Activated CD8-positive, alpha-beta T cell treated with anti-CD3 and anti-CD28 coated beads, Interleukin-2, amount 10 ng/mL, durations not matched to agents 7 days and 5 days (primary cell): ENCODE data around the gene ADSS1. TPM values are rescaled to one million over a fixed set of nuclear protein-coding genes. Genes with fewer than 3 reads are reported as not detected.

Experiments used
- ATAC-seq: fragments of 150-1000 bp; cut with Tn5 transposase; one replicate; pipeline ENCODE4 v1.10.0; 2021; ENCODE audit warnings: moderate library complexity
- CTCF ChIA-PET: fragments of 350-600 bp; sonication (Branson Sonifier 250); formaldehyde crosslinking; loops from one replicate; lab custom pipeline; 2021; ENCODE audit warnings: antibody characterized with exemption; lab: Charles Lee
- POLR2A ChIA-PET: fragments of 350-600 bp; sonication (Branson Sonifier 250); formaldehyde crosslinking; loops from one replicate; lab custom pipeline; 2021; ENCODE audit warnings: antibody characterized with exemption; lab: Charles Lee
- DNase-seq: peaks from one replicate; pipeline ENCODE4 v3.0.0-alpha.2; 2020
- H3K27ac Mint-ChIP-seq: one replicate; pipeline ENCODE4 v1.8.0; 2021; ENCODE audit warnings: mild to moderate bottlenecking, mixed read lengths
- H3K27me3 Mint-ChIP-seq: one replicate; pipeline ENCODE4 v1.8.0; 2021; ENCODE audit warnings: low read depth, mixed read lengths
- H3K36me3 Mint-ChIP-seq: one replicate; pipeline ENCODE4 v1.8.0; 2021; ENCODE audit warnings: low read depth, mixed read lengths
- H3K4me1 Mint-ChIP-seq: one replicate; pipeline ENCODE4 v1.8.0; 2021; ENCODE audit warnings: low read depth, mixed read lengths
- H3K4me3 Mint-ChIP-seq: one replicate; pipeline ENCODE4 v1.8.0; 2021; ENCODE audit warnings: mild to moderate bottlenecking, mixed read lengths
- H3K9me3 Mint-ChIP-seq: one replicate; pipeline ENCODE4 v1.8.0; 2022; ENCODE audit warnings: mixed read lengths; ENCODE audit not compliant: insufficient read depth
- total RNA-seq, 2 experiments: library from RNA; stranded (reverse); gene quantifications; one replicate each; pipeline ENCODE4 v1.2.3, GENCODE V29; 2021

The ADSS1 gene
- total RNA-seq, 2 experiments from 2014 or later, result 1.8 TPM

DNA sequence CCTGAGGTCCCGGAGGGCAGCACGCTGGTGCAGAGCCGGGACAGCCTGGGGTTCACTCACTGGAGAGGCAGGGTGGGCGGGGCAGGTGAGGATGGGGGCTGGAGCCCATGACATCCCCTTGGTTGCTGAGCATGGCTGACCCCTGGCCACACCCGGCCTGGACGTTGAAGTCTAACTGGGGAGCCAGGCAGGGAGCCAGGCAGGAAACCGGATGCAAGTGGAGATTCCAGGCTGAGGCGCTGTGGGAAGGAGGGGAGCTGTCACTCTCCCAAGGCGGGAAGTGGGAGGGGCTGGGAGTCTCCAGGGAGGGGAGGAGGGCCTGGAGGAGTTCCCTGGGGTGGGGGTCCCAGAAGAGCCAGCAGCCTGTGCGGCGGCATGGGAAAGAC lies 42.3 kb upstream of the ADSS1 start:
- POLR2A ChIA-PET, result no interaction called here
- Mint-ChIP-seq H3K27ac (no peak overlapping the region), H3K4me1 (peaks cover 37% of the 10 kb centered on the region), H3K9me3 (no peaks in the 10 kb centered on the region), H3K36me3 (no peaks in the 10 kb centered on the region), H3K4me3 (no peak overlapping the region), H3K27me3 (peaks cover 5% of the 10 kb centered on the region)
- CTCF ChIA-PET, result no interaction called here
- DNase-seq, result no peak
- ATAC-seq, result no peak

DNA sequence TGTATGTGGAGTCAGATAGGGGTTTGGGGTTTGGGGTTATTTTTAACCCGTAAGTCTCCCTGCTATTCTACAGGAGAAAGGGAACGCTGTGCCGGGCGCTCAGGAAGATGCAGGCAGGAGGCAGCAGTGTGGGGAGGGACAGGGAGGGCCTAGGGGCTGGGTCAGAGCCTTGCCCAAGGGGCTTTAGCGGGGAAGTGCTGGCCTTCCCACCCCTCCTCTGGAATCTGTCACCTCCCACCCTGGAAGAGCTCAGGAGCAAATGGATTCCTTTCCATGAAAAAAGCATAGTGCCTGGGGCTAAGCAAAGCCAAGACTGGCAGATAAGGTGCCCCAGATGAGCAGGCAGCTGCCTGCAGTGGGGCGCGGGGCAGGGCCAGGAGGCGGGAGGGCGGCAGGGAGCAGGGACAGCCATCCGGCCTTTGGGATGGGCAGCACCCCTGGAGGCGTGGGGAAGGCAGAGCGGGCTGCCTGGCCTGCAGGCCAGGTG lies 41.9 kb upstream of the ADSS1 start:
- H3K4me1 Mint-ChIP-seq, result peaks cover 38% of the 10 kb centered on the region
- no peak overlapping the region for H3K4me3 Mint-ChIP-seq
- peaks cover 5% of the 10 kb centered on the region for H3K27me3 Mint-ChIP-seq
- no peaks in the 10 kb centered on the region for H3K9me3 Mint-ChIP-seq
- DNase-seq (no peak), ATAC-seq (no peak)
- POLR2A ChIA-PET, result no interaction called here
- no peak overlapping the region for H3K27ac Mint-ChIP-seq
- H3K36me3 Mint-ChIP-seq, result no peaks in the 10 kb centered on the region
- CTCF ChIA-PET, result no interaction called here

DNA sequence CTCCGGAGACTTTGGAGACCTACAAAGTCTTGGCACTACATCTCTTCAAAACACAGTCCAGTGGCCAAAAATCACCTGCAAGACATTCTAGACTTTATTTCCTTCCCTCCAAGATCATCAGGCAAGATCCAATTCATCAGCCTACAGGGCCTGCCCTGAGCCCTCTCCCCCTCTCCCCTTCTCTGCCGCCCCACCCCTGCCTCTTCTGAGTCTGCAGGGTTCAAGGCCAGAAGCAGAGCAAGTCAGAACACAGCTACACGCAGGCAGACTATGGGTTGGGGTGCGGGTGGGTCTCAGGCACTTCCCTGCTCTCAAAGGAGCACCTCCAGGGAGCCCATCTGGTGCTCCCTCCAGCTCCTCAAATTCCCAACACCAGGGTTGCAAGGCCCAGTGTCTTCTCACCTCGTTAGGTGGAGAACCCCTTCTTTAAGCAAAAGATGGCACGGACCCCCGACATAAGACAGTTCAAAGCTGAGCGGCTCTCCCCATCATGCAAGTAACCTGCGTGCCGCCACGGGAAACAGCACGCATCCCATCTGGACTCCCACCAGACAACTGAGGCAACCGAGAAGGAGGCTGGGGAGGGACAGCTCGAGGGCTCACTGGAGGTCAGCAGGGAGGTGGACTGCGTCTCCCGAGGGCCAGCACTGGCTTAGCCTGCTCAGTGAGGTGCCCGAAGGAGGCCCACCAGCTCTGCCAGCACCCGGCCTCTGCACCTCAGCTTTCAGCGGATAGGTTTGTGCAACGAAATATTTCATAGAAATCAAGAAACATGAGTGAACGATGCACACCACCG lies 40.2 kb upstream of the ADSS1 start:
- DNase-seq (no peak), ATAC-seq (no peak)
- Mint-ChIP-seq H3K27ac (peak overlapping the region; percentile 44), H3K9me3 (no peaks in the 10 kb centered on the region), H3K36me3 (no peaks in the 10 kb centered on the region), H3K4me3 (no peak overlapping the region), H3K27me3 (peaks cover 5% of the 10 kb centered on the region), H3K4me1 (peaks cover 47% of the 10 kb centered on the region)
- ChIA-PET POLR2A (no interaction called here), CTCF (interaction anchor here (1.1 kb wide), 1 partner anchor 85 kb away, joined by 3 read pairs; no protein-coding TSS in a partner anchor)

DNA sequence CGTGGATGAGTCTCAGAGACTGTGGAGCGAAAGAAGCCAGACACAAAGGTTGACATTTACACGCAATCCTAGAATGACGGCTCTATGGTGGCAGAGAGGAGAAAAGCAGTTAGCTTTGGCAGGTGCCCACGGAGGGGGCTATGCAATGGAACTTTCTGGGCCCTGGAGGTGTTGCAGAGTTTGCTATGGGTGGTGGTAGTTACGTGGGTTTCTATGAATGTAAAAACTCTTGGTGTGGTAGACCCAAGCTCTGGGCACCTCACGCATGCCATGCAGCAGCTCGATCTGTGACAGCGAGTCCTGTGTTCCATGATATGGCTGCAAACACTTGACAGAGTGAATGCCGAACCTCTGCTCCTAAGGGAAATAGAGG lies 39.6 kb upstream of the ADSS1 start:
- H3K4me3 Mint-ChIP-seq, result no peak overlapping the region
- no peak overlapping the region for H3K27ac Mint-ChIP-seq
- ATAC-seq (no peak), DNase-seq (no peak)
- H3K9me3 Mint-ChIP-seq, result no peaks in the 10 kb centered on the region
- ChIA-PET POLR2A (no interaction called here), CTCF (interaction anchor here (1.1 to 1.4 kb wide), 3 partner anchors 40 to 85 kb away, joined by 3 read pairs; no protein-coding TSS in a partner anchor)
- no peaks in the 10 kb centered on the region for H3K36me3 Mint-ChIP-seq
- H3K4me1 Mint-ChIP-seq, result peaks cover 46% of the 10 kb centered on the region
- H3K27me3 Mint-ChIP-seq, result peaks cover 5% of the 10 kb centered on the region

DNA sequence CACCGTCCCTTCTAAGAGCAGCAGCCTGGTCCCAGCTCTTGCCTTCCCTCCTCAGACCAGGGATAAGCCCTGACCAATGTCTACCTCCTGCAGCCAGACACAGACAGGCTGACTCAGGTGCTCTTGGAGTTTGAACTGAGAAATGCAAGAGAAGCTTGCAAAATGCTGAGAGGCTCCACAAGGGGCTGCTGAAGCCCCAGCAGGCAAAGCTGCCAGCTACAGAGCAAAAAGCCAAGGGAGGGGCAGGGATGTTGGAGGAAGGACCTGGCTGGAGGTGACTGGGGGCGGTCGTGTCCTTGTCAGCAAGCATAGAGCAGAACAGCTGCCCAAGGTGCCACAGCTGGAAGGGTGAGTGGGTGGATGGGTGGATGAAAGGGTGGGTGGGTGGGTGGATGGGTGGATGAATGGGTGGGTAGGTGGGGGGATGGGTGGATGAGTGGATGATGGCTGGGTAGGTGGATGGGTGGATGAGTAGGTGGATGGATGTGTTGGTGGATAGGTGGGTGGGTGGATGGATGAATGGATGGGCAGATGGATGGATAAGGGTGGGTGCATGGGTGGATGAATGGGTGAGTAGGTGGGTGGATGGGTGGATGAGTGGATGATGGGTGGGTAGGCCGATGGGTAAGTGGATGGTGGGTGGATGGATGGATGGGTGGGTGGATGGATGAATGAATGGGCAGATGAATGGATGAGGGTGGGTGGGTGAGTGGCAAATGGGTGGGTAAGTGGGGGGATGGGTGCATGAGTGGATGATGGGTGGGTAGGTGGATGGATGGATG lies 38.6 kb upstream of the ADSS1 start:
- CTCF ChIA-PET, result interaction anchor here (1.2 to 1.4 kb wide), 2 partner anchors 39 to 40 kb away, joined by 3 read pairs; no protein-coding TSS in a partner anchor
- peak overlapping the region; percentile 47 for H3K27ac Mint-ChIP-seq
- ATAC-seq, result no peak
- POLR2A ChIA-PET, result interaction anchor here (0.8 kb wide), 1 partner anchor 9 kb away, joined by 4 read pairs; no protein-coding TSS in a partner anchor
- H3K4me3 Mint-ChIP-seq, result peak overlapping the region; percentile 18
- peaks cover 5% of the 10 kb centered on the region for H3K27me3 Mint-ChIP-seq
- DNase-seq, result peak; percentile 49
- H3K4me1 Mint-ChIP-seq, result peaks cover 46% of the 10 kb centered on the region
- H3K9me3 Mint-ChIP-seq, result no peaks in the 10 kb centered on the region
- no peaks in the 10 kb centered on the region for H3K36me3 Mint-ChIP-seq

DNA sequence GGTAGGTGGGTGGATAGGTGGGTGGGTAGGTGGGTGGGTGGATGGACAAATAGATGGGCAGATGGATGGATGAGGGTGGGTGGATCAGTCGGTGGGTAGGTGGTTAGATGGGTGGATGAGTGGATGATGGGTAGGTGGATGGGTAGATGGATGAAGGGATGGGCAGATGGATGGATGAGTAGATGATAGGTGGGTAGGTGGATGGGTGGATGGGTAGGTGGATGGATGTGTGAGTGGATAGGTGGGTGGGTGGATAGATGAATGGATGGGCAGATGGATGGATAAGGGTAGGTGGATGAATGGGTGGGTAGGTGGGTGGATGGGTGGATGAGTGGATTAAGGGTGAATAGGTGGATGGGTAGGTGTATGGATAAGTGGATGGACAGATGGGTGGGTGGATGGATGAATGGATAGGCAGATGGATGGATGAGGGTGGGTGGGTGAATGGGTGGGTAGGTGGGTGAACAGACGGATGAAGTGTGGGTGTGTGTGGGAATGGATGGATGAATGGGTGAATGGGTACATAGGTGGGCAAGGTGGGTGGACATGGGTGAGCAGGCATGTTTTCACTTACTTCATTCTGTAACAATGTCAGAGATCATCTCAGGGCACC lies 37.9 kb upstream of the ADSS1 start:
- no peaks in the 10 kb centered on the region for H3K9me3 Mint-ChIP-seq
- no peak for DNase-seq
- no peak for ATAC-seq
- peak overlapping the region; percentile 91 for H3K27ac Mint-ChIP-seq
- ChIA-PET POLR2A (interaction anchor here (1.3 to 2.6 kb wide), 2 partner anchors 8 to 9 kb away, joined by 3 to 10 read pairs; no protein-coding TSS in a partner anchor), CTCF (no interaction called here)
- peaks cover 52% of the 10 kb centered on the region for H3K4me1 Mint-ChIP-seq
- peaks cover 3% of the 10 kb centered on the region for H3K36me3 Mint-ChIP-seq
- H3K4me3 Mint-ChIP-seq, result no peak overlapping the region
- H3K27me3 Mint-ChIP-seq, result peaks cover 5% of the 10 kb centered on the region

DNA sequence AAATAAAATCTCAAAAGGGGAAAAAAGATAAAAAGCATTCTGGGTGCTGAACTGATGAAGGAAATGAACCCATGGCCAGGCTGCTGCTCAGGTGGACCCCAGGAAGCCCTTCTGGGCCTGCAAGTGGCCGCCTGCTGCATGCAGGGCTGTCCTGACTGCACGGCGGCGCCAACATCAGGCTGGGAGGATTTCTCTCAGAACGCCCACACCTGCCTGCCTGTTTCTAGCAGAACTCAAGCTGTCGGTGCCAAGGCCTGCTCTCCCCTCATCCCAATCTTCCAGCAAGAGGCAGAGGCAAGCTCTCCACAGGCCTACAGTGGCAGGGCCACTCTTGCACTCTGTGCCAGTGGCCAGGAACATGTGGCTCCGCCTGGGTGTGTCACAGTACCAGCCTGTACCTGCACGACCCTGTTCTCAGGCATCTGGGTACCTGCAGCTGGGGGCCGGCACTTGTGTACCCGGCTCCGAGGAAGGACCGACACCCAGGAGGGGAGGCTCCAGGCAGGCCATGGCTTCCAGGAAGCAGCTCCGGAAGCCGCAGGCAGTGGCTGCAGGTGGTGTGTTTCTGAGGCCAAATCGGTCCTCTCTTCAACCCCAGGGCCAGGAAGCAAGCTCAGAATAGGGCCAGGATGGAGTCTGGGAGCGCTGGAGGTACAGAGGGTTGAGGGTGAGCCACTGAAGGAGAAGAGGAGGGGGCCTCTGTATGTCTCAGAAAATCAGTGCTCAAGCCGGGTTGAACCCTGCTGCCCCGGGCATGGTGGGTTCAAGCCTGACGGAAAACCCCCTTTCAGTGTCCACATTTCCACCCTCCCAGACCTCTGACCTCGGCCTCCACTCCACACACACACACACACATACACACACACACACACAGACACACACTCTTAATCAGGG lies 37.2 kb upstream of the ADSS1 start:
- Mint-ChIP-seq H3K27ac (peak overlapping the region; percentile 91), H3K9me3 (no peaks in the 10 kb centered on the region), H3K36me3 (peaks cover 7% of the 10 kb centered on the region), H3K27me3 (peaks cover 3% of the 10 kb centered on the region), H3K4me1 (peaks cover 59% of the 10 kb centered on the region), H3K4me3 (peak overlapping the region; percentile 62)
- ChIA-PET CTCF (interaction anchor here (1.0 to 1.6 kb wide), 2 partner anchors 9 to 21 kb away, joined by 5 to 6 read pairs; no protein-coding TSS in a partner anchor), POLR2A (interaction anchor here (0.7 to 2.6 kb wide), 3 partner anchors 8 to 192 kb away, joined by 3 to 10 read pairs (median 3); no protein-coding TSS in a partner anchor)
- peak; percentile 63 for DNase-seq
- peak; percentile 40 for ATAC-seq

DNA sequence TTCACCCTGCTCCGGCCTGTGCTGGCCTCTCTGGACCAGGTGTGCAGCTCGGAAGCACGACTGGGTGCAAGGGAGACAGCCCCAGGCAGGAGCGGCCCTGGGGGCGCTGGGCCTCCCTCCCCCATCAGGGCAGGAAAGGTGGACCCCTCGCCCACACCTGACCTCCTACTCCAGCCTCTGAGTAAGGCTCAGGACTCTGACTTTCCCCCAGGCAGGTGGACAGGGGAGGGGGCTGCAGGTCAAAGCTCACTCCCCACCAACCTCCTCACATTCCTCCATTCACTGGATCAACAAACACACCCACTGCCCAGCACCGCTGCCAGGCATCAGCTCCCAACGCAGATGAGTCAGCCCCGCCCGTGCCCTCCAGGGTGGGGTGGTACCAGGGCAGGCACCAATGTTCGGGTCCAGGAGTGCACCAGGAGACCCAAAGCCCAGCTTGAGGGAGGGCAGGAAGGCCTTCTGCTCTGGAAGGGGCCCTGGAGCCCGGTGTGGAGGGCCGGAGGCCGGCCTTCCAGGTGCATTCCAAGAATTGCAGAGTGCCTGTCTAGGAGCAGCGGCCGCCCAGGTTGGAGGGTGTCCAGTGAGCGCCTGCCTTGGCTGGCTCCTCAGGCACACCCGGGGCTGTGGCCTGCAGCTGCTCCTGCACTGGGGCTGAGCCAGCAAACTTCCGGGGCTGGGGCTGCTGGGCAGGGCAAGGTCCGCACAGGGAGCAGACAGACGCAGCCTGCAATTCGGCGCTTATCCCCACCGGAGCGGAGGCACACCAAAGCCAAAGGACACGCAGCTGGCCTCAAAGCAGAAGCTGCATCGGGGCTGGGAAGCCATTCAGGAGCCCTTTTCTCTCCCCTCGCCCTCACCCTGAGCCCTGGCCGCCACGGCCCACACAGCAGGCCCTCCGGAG lies 36.2 kb upstream of the ADSS1 start:
- CTCF ChIA-PET, result interaction anchor here (0.7 to 1.6 kb wide), 3 partner anchors 10 to 23 kb away, joined by 3 to 6 read pairs (median 5); no protein-coding TSS in a partner anchor
- H3K27me3 Mint-ChIP-seq, result peaks cover 3% of the 10 kb centered on the region
- POLR2A ChIA-PET, result interaction anchor here (0.7 to 2.6 kb wide), 3 partner anchors 7 to 191 kb away, joined by 3 to 10 read pairs (median 3); no protein-coding TSS in a partner anchor
- H3K9me3 Mint-ChIP-seq, result no peaks in the 10 kb centered on the region
- H3K4me1 Mint-ChIP-seq, result peaks cover 64% of the 10 kb centered on the region
- no peak for ATAC-seq
- DNase-seq, result no peak
- peak overlapping the region; percentile 91 for H3K27ac Mint-ChIP-seq
- H3K4me3 Mint-ChIP-seq, result peak overlapping the region; percentile 62
- peaks cover 11% of the 10 kb centered on the region for H3K36me3 Mint-ChIP-seq

DNA sequence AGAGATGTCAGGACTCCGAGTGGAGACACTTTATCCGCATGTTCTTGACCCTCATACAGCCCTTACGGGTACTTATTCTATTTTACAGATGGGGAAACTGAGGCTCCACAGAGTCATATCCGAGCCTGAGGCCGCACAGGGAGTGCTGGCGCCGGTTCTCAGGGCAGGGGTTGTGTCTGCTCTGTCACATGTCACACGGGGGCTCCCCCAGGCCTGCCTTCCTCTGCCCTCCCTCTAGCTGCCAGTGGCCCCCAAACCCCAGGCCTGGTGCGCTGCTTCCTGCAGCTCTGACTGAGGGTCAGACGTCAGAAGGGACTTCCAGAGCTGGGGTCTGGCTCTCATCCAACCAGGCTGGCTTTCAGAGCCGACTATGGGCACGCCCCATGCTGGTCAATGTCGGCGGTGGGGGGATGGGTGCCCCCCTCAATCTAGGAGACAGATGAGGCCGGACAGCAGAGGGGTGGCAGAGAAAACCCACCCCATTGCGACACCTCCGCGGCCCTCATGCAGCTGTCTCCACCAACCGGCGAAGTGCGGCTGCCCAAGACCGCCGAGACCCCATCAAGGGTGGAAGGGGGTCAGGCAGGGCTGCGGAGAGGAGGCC lies 35.4 kb upstream of the ADSS1 start:
- H3K27ac Mint-ChIP-seq, result peak overlapping the region; percentile 49
- DNase-seq (no peak), ATAC-seq (no peak)
- ChIA-PET CTCF (interaction anchor here (0.7 kb wide), 1 partner anchor 23 kb away, joined by 3 read pairs; no protein-coding TSS in a partner anchor), POLR2A (interaction anchor here (2.6 kb wide), 1 partner anchor 11 kb away, joined by 10 read pairs; no protein-coding TSS in a partner anchor)
- peak overlapping the region; percentile 61 for H3K4me3 Mint-ChIP-seq
- H3K9me3 Mint-ChIP-seq, result no peaks in the 10 kb centered on the region
- H3K36me3 Mint-ChIP-seq, result peaks cover 13% of the 10 kb centered on the region
- peaks cover 1% of the 10 kb centered on the region for H3K27me3 Mint-ChIP-seq
- peaks cover 71% of the 10 kb centered on the region for H3K4me1 Mint-ChIP-seq
